Epithelial cell of umbilical artery (primary cell): ENCODE results near the gene CDH4. TPM values are rescaled to one million over a fixed set of nuclear protein-coding genes. Genes with fewer than 3 reads are reported as not detected.

Experiments
- total RNA-seq: library from RNA; depleted of rRNA; stranded (reverse); fragments of >200 nt; gene quantifications from 2 replicates; pipeline ENCODE4 v1.2.3, GENCODE V29; 2014

Gene CDH4
- total RNA-seq = under 0.01 and 0.46 TPM in 2 replicates

DNA sequence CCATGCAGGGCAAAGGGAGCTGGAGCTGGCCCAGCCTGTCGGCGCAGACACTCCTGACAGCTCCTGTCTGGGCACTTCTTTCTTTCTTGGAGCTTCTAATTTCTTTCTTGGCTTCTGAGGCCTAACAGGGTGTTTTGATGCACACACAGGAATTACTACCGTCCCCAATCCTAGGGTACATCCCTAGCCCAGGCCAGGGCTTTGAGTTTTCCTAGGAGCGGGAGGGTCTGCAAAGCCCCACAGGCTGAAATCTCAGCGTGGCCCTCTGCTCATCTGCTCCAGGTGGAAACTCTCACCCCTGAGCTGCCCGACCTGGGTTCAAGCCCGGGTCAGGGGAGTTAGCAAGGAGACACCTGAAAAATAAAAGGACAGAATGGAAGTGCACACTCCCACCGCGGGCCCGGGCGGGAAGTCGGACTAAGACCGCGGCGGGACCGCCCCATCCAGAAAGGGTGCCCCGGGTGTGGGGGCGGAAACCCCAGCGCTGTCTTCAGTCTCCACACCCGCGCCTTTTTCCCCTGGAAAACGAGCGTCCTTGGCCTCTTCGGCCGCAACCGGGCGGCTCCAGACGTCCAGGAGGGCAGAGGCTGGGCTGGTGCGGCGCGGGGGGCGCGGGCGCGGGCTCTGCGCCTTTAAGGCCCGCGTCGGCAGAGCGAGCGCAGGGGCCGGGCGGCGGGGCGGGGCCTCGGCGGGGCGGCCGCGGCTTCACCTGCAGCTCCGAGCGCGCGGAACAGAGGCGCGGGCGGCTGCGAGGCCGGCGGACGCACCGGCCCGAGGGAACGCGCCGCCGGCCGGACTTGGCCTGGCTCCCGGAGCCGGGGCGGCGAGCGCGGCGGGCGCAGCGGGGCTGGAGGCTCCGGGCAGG, at the start of gene CDH4:
Gene CDH4, plus strand, starts transcription at position 733 of the 865 bp plus-strand sequence.

